GM19043 (cell line): ENCODE results near the gene FAM114A1.
"Not testable (repeated sequence)": the region's sequence is repeated elsewhere in the genome, so short reads cannot be mapped to it uniquely, and the experiment has no call there.

Experiments
- ATAC-seq: cut with Tn5 transposase; IDR thresholded peaks from one replicate; pipeline ENCODE4 v1.9.1; 2021; ENCODE audit warnings: low read depth; ENCODE audit not compliant: unreplicated experiment

Gene FAM114A1

DNA sequence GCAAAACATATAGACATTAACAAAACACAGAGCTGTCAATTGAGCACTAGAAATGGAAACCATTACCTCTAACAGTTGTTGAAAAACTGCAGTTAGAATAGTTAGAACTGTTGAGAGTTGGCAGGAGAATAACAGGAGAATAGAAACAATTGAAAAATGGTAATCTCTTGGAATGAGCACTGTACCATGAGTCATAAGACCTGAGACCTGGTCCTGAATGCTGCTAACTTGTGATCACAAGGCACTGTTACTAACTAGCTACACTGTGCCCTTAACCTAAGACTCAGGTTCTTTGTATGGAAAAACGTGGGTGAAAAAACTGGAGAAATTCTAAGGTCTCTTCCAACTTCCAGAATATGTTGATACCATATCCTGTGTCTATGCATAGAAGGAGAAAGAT is 29.3 kb downstream of the FAM114A1 start:
- no peak for ATAC-seq

DNA sequence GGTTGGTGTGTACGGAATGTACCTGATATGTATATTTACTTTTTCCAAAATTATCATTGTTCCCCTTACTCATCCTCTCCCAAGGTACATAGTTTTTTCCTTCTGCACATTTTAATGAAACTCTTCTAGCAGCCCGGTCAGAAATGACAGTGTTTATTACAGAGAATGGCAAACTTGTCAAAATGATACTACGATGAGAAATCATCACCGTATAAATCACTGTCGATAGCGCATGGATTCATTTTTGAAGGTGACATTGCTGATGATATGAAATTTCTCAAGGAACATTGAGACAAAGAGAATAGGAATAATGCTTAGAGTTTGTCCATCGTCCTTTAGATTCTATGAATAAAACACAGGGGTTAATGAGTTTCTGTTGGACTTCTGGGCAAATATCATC is 30.6 kb downstream of the FAM114A1 start:
- no peak for ATAC-seq

DNA sequence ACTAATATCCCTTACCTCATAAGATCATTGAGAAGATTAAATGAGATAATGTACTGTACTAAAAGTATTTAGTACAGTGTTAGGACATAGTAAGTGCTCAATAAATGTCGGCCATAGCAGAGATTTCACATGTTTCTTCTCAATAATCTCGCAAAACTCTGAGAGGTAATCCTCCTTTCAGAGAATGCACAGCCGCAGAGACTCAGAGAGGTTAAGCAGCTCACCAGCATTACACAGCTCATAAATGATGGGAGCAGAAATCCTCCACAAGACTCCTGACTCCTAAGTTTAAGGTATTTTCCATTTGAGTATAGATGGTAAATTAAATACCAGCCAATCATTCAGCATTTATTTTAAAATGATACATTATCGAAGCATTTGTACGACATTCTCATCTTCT is 34.6 kb downstream of the FAM114A1 start:
- no peak for ATAC-seq

DNA sequence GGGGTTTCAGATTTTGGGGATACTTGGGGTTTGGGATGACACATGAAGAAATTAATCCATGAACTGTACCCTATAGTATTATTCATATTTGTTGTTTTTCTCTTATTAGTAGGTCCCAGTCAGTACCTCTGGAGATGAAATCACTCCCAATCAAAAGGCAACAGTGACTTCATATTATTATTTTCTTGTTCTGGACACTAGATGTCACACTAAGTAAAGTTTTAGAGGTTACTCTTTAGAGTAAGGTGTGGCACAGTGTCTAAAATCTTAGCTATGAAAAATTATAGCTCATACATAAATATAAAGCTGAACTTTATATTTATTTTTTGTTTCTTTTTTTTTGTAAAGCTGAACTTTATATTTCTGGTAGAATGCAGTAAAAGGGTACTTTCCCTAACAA is 35.1 kb downstream of the FAM114A1 start:
- no peak for ATAC-seq

DNA sequence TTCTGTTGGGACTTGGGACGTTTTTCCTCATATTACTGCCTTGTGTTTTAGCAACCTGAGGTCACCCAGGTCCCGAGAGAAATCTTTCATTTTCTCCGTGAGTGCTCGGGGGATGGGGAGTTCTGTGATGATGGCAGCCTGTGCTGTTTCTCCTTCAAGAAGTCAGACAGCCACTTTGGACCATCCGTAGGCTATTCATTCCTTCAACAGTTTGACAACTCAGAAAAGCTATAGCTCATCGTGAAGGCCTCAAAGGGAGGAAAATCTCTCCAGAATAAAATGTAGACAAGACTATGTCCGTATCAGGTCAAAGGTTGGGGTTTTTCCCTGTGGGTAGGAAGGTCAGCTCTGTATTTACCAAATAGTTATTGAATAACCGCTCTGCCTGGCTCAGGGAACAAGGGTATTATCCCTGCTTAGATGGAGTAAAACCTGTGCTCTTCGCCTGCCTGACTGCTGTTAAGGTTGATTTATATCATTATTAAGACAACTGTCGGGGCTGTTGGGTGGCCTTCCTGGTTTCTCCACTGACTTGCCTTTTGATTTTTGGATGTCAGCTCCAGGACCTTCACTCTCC is 36.6 kb downstream of the FAM114A1 start:
- no peak for ATAC-seq

GRCh38 chr4:38904682-38905081 is 37.1 kb downstream of the FAM114A1 start:
- ATAC-seq: no peak

GRCh38 chr4:38905652-38906385 is 38.2 kb downstream of the FAM114A1 start:
- no peak for ATAC-seq

GRCh38 chr4:38907696-38908270 is 40.2 kb downstream of the FAM114A1 start:
- no peak for ATAC-seq

GRCh38 chr4:38909015-38909414 is 41.4 kb downstream of the FAM114A1 start:
- no peak for ATAC-seq

- no peak for ATAC-seq
These were observed 43.7 kb downstream of the FAM114A1 start for GRCh38 chr4:38911257-38911656.

DNA sequence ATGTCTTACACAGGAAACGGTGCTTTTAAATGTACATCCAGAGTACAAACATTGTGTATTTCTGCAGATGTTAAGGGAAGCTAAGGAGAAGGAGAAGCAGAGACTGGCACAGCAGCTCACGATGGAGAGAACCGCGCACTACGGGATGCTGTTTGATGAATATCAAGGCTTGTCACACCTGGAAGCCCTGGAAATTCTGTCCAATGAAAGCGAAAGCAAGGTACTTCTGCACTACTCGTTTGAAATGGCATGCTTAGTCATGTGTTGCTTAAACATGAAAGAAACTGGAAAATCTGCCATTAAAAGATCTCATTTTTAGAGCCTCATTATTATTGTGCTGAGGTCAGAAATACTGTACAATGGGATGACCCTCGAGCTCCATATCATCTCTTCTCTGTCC is 47.2 kb downstream of the FAM114A1 start:
- ATAC-seq: no peak

DNA sequence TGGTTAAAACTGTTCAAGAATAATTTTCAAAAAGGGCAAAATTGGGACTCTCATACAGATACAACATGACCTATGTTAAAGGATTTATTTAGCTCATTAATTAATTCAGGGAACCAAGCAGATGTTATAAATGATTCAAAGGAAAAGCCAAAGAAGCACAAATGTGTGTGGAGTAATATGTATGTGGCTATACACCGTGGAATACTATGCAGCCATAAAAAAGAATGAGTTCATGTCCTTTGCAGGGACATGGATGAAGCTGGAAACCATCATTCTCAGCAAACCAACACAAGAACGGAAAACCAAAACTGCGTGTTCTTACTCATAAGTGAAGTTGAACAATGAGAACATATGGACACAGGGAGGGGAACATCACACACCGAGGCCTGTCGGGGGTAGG is 48.7 kb downstream of the FAM114A1 start:
- not testable (repeated sequence) for ATAC-seq

GRCh38 chr4:38917481-38918025 is 49.9 kb downstream of the FAM114A1 start:
- no peak for ATAC-seq

- ATAC-seq: no peak
These were observed 51.9 kb downstream of the FAM114A1 start for GRCh38 chr4:38919494-38919893.

DNA sequence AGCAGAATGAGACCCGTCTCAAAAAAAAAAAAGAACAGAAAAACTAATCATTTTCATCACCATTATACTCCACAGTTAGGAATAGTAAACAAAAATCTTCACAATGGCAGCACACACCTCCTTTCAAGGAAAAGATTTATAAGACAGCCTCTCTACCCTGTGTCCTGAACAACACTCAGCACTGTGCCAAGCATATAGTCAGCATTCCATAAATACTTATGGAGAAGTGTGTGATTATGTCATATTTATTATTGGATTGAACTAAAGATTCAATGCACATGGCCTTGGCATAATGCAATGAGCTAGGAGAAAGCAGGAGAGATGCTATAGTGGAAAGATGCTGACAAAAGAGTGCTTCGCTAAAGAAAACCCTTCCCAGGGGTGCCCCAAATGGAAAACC is 52.6 kb downstream of the FAM114A1 start:
- ATAC-seq: no peak

DNA sequence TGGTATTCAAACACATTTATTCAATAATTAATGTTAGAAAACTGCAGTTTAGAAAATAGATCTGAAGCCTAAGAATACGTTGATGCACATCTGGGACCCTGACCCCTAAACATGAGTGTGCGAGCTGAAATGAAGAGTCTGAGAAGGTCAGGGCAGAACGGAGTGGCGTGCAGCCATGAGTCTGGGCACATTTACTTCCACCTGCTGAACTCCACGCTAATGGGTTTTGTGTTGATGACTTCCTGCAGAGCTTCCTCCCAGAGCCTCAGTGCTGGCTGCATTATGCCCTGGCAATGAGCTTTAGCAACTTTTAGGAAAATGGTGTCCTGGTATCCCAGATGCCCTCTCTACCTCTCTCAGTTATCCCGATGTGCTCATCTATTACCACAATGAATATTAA is 53.1 kb downstream of the FAM114A1 start:
- no peak for ATAC-seq

DNA sequence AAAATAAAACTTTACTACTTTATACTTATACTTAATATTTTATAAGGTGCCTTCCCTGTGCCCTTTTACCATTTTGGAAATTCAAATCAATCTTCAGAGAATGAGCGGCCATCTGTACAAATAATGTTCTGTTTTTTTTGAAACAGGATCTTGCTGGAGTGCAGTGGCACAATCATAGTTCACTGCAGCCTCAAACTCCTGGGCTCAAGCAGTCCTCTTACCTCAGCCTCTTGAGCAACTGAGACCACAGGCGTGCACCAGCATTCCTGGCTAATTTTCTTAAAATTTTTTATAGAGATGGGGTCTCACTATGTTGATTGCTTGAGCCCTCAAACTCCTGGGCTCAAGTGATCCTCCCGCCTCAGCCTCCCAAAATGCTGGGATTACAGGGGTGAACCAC is 53.5 kb downstream of the FAM114A1 start:
- ATAC-seq: no peak

DNA sequence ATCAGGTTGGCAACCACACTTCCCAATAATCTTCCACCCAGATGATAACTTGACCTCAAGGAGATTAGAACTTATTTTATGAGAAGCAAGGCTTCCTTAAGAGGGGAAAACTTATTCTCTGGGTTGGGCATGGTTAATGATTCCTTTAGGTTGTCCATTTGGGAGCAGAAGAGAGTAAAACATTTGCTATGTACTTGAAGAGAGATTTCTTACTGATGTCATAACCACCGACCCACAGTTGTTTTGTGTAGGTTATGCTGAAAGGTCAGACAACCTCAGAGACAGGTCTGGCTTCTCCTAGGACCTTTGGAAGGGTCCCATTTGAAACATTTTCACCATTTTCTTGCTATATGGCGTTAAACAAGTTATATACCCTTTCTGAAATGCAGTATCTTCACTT is 56.1 kb downstream of the FAM114A1 start:
- no peak for ATAC-seq

DNA sequence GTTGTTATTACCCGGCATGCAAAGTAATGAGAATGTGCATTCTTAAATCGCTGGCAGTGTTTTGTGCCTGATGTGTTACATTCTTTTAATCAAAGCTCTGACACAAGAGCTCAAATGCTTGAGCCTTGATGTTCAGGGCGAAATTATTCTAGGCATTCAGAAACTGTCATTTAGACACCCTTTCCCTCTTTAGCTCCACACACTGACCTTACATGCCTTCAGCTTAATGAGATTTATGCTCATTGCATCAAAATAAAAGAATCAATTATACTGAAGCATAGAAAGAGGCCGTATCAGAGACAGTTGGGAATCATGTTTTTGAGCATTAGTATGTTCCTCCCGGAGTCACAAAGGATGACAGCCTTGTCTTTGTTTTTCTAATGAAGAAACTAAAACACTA is 56.7 kb downstream of the FAM114A1 start:
- ATAC-seq: no peak

GRCh38 chr4:38925492-38926413 is 58.1 kb downstream of the FAM114A1 start:
- no peak for ATAC-seq

- ATAC-seq: no peak
These were observed 59.3 kb downstream of the FAM114A1 start for GRCh38 chr4:38926896-38927295.
